OCI-LY7 (cell line): ENCODE measurements around the gene FKBP2. TPM values are rescaled to one million over a fixed set of nuclear protein-coding genes. Genes with fewer than 3 reads are reported as not detected.

Source experiments
- Bru-seq: library from RNA; stranded (reverse); fragments of 400-500 nt; gene quantifications from one replicate; lab custom pipeline; 2021; lab: Mats Ljungman, UMichigan
- BruChase-seq, 2 experiments: library from RNA; stranded (reverse); fragments of 400-500 nt; gene quantifications; one replicate each; lab custom pipeline; 2021; lab: Mats Ljungman, UMichigan
- BruUV-seq: library from RNA; stranded (reverse); fragments of 400-500 nt; replicated peaks from 2 replicates; lab custom pipeline; 2021; lab: Mats Ljungman, UMichigan
- CTCF ChIA-PET: fragments of 300-600 bp; sonication (Branson Sonifier 250); formaldehyde crosslinking; loops from one replicate; lab custom pipeline; 2022; ENCODE audit warnings: antibody characterized with exemption; ENCODE audit not compliant: unreplicated experiment; lab: Charles Lee
- POLR2A ChIA-PET: fragments of 300-600 bp; sonication (Branson Sonifier 250); formaldehyde crosslinking; loops from one replicate; lab custom pipeline; 2022; ENCODE audit warnings: antibody characterized with exemption; lab: Charles Lee
- DNase-seq: peaks from one replicate; pipeline ENCODE4 v3.0.0-alpha.2; 2015; ENCODE audit warnings: low spot score
- H2AFZ ChIP-seq: fragments of 200-600 bp; sonication (generic), shearing (Covaris generic); 2 replicates; pipeline ENCODE4 v1.6.1; 2014; ENCODE audit warnings: mild to moderate bottlenecking, antibody characterized with exemption, low read length, moderate library complexity
- H3K27ac ChIP-seq: fragments of 200-600 bp; sonication (generic); 2 replicates; pipeline ENCODE4 v1.5.1; 2014; ENCODE audit warnings: mixed run types, low read depth, mild to moderate bottlenecking, moderate library complexity, low read length, inconsistent platforms; ENCODE audit not compliant: poor library complexity, severe bottlenecking
- H3K36me3 ChIP-seq: fragments of 200-600 bp; sonication (generic); 2 replicates; pipeline ENCODE4 v1.6.1; 2014; ENCODE audit warnings: mild to moderate bottlenecking, antibody characterized with exemption, low read length, moderate library complexity, mixed read lengths; ENCODE audit not compliant: insufficient read depth
- H3K4me1 ChIP-seq: fragments of 200-600 bp; sonication (generic); 2 replicates; pipeline ENCODE4 v1.5.1; 2014; ENCODE audit warnings: mild to moderate bottlenecking, low read length; ENCODE audit not compliant: insufficient read depth, poor library complexity, severe bottlenecking
- H3K4me2 ChIP-seq: fragments of 200-600 bp; sonication (generic); 2 replicates; pipeline ENCODE4 v1.6.1; 2014; ENCODE audit warnings: mild to moderate bottlenecking, low read length
- H3K4me3 ChIP-seq: fragments of 200-600 bp; sonication (generic); 2 replicates; pipeline ENCODE4 v1.5.1; 2014; ENCODE audit warnings: mild to moderate bottlenecking, low read depth, low read length; ENCODE audit not compliant: poor library complexity, severe bottlenecking
- H3K79me2 ChIP-seq: fragments of 200-600 bp; sonication (generic); 2 replicates; pipeline ENCODE4 v1.6.1; 2016; ENCODE audit warnings: low read depth, mild to moderate bottlenecking, low read length, moderate library complexity, mixed read lengths; ENCODE audit not compliant: insufficient read depth
- H3K9me2 ChIP-seq: fragments of 200-600 bp; sonication (generic); 2 replicates; pipeline ENCODE4 v1.6.1; 2016; ENCODE audit warnings: mild to moderate bottlenecking, low read length, mixed read lengths; ENCODE audit not compliant: insufficient read depth
- H3K9me3 ChIP-seq: fragments of 200-600 bp; sonication (generic); 2 replicates; pipeline ENCODE4 v1.6.1; 2014; ENCODE audit warnings: mild to moderate bottlenecking, mixed run types, low read length, mixed read lengths
- H4K20me1 ChIP-seq: fragments of 200-600 bp; sonication (generic); 2 replicates; pipeline ENCODE4 v1.6.1; 2014; ENCODE audit warnings: mild to moderate bottlenecking, antibody characterized with exemption, low read length, moderate library complexity, mixed read lengths; ENCODE audit not compliant: insufficient read depth
- EZH2phosphoT487 ChIP-seq: fragments of 200-600 bp; sonication (generic); IDR thresholded peaks from 2 replicates; pipeline ENCODE4 v1.6.1; 2018; ENCODE audit warnings: low read depth, borderline replicate concordance, mild to moderate bottlenecking, mixed run types, antibody characterized with exemption, low read length, moderate library complexity, mixed read lengths
- intact Hi-C: fragments of 100-400 bp; cut with micrococcal nuclease; formaldehyde crosslinking; loops from one replicate; pipeline ENCODE4 v1.10.0; 2022; ENCODE audit not compliant: unreplicated experiment
- long read RNA-seq: library from polyadenylated mRNA; stranded (forward); transcript quantifications from one replicate; pipeline ENCODE4 v2.0.0, GENCODE V29; 2022
- total RNA-seq, 2 experiments: library from RNA; depleted of rRNA in 1 of 2; stranded (reverse); fragments of >200 nt in 1 of 2; shearing (Covaris generic) in 1 of 2; gene quantifications; 2 replicates each; pipeline ENCODE4 v1.2.3, GENCODE V29; 2014 to 2022
- TF ChIP-seq, protein P1 (sequence below): fragments of 200-600 bp; sonication (generic); conservative IDR thresholded peaks from 2 replicates; pipeline ENCODE4 v1.5.1; 2014; ENCODE audit warnings: mild to moderate bottlenecking, antibody characterized with exemption, low read length, moderate library complexity, mixed read lengths

The FKBP2 gene
- total RNA-seq (2014; rRNA removed; shearing (Covaris generic)) (57.3 and 70.6 TPM in 2 replicates), total RNA-seq (2022) (39.7 and 45.5 TPM in 2 replicates), Bru-seq, nascent RNA (percentile 76 among the genes with signal in this experiment), BruChase-seq, experiment 1, labeled RNA remaining after a 6-hour chase (percentile 83 among the genes with signal in this experiment), BruChase-seq, experiment 2, labeled RNA remaining after a 2-hour chase (percentile 79 among the genes with signal in this experiment)
- long read RNA-seq, transcript FKBP2-201 (6 exons, 657 nt) = major isoform, 60 of 79 reads
- long read RNA-seq, partial matches to known transcripts = 6 of 79 reads
- long read RNA-seq, other reads (novel, unspliced or antisense) = 7 of 79 reads

DNA sequence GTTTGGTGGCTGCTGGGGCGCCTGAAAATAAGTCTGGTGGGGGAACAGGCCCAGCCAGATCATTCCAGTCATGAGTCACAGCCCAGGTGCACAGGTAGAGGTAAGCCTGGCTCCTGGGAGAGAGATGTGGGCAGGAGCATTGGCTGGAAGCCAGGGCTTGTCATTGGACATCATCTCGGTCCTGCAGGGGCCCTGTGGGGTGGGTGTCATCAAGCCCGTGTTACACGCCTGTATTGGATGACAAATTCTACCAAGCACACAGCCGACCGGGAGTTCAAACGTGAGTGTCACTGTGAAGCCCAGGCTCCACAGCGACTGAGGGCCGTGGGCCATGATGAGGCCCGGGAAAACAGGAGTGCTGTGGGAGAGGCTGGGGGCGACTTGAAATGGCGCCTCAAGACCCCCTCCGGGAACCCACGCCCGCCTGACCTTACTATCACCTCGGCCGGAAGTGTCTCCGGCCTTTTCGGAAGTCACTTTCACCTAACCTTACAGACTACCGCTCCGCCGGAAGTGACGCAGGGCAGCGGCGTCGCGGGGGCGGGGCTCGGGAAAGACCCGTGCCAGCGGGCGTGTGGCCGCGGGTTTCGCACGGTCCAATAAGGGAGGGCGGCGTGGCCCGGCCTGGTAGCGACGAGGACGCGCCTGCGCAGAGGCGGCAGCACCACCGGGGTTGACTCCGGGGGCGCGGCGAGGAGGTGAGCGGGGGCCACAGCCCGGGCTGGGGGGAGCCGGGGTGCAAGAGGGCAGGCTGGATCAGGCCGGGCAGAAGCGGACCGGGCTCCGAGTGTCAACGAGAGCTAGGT lies at the start of gene FKBP2:
Gene FKBP2, plus strand, starts transcription at position 661 of the 806 bp plus-strand sequence. CDS start 1,293 bp downstream, outside the sequence.
- TF ChIP-seq, protein P1, sequence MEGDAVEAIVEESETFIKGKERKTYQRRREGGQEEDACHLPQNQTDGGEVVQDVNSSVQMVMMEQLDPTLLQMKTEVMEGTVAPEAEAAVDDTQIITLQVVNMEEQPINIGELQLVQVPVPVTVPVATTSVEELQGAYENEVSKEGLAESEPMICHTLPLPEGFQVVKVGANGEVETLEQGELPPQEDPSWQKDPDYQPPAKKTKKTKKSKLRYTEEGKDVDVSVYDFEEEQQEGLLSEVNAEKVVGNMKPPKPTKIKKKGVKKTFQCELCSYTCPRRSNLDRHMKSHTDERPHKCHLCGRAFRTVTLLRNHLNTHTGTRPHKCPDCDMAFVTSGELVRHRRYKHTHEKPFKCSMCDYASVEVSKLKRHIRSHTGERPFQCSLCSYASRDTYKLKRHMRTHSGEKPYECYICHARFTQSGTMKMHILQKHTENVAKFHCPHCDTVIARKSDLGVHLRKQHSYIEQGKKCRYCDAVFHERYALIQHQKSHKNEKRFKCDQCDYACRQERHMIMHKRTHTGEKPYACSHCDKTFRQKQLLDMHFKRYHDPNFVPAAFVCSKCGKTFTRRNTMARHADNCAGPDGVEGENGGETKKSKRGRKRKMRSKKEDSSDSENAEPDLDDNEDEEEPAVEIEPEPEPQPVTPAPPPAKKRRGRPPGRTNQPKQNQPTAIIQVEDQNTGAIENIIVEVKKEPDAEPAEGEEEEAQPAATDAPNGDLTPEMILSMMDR = no peak
- TF ChIP-seq EZH2phosphoT487 = no peak
- TSS peak; percentile 97 for BruUV-seq
- DNase-seq = peak; percentile 98
- peaks cover 47% of the 10 kb centered on the region for H3K36me3 ChIP-seq
- H3K27ac ChIP-seq = peak within 1 kb of the TSS; percentile 91
- H3K4me3 ChIP-seq = peak within 1 kb of the TSS; percentile 81
- peaks cover 49% of the 10 kb centered on the region for H3K4me1 ChIP-seq
- H4K20me1 ChIP-seq = no peaks in the 10 kb centered on the region
- intact Hi-C loops = loop anchor here (1.0 to 2.0 kb wide), 4 partner anchors 10 to 64 kb away; partner anchors contain the start of genes DNAJC4, ESRRA, FERMT3 and STIP1
- peak within 1 kb of the TSS; percentile 98 for H3K4me2 ChIP-seq
- POLR2A ChIA-PET = interaction anchor here (0.7 to 2.5 kb wide), 7 partner anchors 8 to 77 kb away, joined by 3 to 27 read pairs (median 6); partner anchors contain the start of genes FERMT3, NUDT22, PRDX5 and TRMT112
- H3K79me2 ChIP-seq = peaks cover 21% of the 10 kb centered on the region
- CTCF ChIA-PET = interaction anchor here (0.6 to 0.9 kb wide), 4 partner anchors 35 to 1372 kb away, joined by 3 to 4 read pairs (median 3); no protein-coding TSS in a partner anchor
- no peaks in the 10 kb centered on the region for H3K9me3 ChIP-seq
- H3K9me2 ChIP-seq = no peaks in the 10 kb centered on the region
- no peak within 1 kb of the TSS; the same call in 1 of the 2 replicates for H2AFZ ChIP-seq

DNA sequence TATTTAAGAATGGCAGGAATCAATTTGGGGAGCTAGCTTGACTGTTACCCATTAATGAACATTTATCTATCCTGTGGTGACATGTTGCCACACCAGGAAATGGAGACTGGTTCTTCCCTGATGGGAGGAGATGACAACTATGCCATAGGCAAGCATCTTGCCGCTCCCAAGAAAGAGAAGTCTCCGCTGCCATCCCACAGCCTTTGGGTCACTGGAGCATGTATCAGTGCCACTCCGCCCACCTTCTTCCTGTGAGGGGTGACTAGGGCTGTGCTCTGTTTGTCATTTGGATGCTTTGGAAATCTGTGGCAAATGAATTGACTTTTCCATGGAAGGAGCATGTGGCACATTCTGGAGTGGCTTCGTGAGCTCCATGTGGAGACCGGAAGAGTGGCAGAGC lies 48.5 kb upstream of the FKBP2 start:
- Histone ChIP-seq H3K4me1 (no peaks in the 10 kb centered on the region), H3K4me3 (no peak overlapping the region), H4K20me1 (peaks cover 35% of the 10 kb centered on the region), H3K9me3 (no peaks in the 10 kb centered on the region), H3K79me2 (no peaks in the 10 kb centered on the region; the same call in 1 of the 2 replicates), H3K36me3 (no peaks in the 10 kb centered on the region; the same call in none of the 2 replicates), H3K4me2 (no peak overlapping the region), H3K9me2 (no peaks in the 10 kb centered on the region), H3K27ac (no peak overlapping the region), H2AFZ (no peak overlapping the region)
- intact Hi-C loops = no loop called here
- ChIA-PET CTCF (no interaction called here), POLR2A (interaction anchor here (0.6 to 0.7 kb wide), 2 partner anchors 30 to 68 kb away, joined by 3 to 5 read pairs; no protein-coding TSS in a partner anchor)
- TF ChIP-seq EZH2phosphoT487 = no peak
- TF ChIP-seq, protein P1 = no peak
- no peak for DNase-seq
- no TSS peak for BruUV-seq
